LNCAP (cell line): Measurements from ENCODE around the gene RGS19.

ENCODE experiments used
- TF ChIP-seq, protein P1 (sequence below): fragments of 450-650 bp; IDR thresholded peaks from 2 replicates; pipeline ENCODE4 v1.5.1; 2017; ENCODE audit warnings: mild to moderate bottlenecking

Gene RGS19

DNA sequence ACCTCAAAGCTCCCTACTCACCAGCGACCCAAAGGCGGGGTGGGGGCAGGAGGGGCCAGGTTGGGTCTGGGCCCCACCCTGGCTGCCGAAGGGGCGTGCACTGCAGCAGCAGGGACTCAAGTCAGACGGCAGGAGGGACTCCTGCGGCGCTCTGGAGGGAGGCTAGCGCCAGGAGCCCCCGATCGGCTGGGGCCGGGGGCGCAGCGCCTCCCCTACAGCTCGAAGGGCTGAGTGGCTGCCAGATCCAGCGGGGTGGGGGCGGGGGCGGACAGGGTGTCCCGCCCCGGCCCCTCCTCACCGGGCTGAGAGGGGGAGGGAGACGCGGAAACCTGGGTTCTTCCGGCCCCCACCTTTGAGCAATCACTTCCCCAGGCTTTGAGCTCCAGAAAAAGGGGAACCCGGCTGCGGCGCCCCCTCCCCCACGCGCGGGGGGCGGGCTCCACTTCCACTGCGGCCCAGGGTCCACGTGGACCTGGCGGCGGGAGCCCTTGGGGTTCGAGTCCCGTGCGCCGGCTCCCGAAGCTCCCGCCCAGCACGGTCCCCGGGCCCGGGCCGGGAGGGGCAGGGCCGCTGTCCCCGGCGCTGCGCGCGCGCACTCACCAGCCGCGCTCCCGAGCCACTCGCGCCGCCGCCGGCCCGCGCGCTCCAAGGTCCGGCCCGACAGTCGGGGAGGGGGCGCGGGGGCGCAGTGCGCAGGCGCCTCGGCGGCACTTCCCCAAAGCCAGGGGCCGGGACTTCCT lies at the start of gene RGS19:
RGS19 (minus strand) TSS at position 246 of the 740 bp plus-strand sequence. CDS start 2,632 bp downstream, outside the sequence.
- TF ChIP-seq, protein P1, sequence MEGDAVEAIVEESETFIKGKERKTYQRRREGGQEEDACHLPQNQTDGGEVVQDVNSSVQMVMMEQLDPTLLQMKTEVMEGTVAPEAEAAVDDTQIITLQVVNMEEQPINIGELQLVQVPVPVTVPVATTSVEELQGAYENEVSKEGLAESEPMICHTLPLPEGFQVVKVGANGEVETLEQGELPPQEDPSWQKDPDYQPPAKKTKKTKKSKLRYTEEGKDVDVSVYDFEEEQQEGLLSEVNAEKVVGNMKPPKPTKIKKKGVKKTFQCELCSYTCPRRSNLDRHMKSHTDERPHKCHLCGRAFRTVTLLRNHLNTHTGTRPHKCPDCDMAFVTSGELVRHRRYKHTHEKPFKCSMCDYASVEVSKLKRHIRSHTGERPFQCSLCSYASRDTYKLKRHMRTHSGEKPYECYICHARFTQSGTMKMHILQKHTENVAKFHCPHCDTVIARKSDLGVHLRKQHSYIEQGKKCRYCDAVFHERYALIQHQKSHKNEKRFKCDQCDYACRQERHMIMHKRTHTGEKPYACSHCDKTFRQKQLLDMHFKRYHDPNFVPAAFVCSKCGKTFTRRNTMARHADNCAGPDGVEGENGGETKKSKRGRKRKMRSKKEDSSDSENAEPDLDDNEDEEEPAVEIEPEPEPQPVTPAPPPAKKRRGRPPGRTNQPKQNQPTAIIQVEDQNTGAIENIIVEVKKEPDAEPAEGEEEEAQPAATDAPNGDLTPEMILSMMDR, result no peak

DNA sequence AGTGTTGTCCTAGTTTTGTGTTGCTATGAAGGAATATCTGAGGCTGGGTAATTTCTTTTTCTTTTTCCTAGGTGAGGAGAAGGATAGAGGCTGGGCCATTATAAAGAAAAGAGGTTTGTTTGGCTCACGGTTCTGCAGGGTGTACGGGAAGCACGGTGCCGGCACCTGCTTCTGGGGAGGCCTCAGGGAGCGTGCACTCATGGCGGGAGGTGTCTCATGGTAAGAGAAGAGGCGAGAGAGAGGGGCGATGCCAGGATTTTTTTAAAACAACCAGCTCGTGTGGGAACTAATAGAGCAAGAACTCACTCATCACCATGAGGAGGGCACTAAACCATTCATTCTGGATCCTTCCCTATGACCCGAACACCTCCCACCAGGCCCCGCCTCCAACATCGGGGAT lies 42.3 kb upstream of the RGS19 start:
- TF ChIP-seq, protein P1, result no peak

DNA sequence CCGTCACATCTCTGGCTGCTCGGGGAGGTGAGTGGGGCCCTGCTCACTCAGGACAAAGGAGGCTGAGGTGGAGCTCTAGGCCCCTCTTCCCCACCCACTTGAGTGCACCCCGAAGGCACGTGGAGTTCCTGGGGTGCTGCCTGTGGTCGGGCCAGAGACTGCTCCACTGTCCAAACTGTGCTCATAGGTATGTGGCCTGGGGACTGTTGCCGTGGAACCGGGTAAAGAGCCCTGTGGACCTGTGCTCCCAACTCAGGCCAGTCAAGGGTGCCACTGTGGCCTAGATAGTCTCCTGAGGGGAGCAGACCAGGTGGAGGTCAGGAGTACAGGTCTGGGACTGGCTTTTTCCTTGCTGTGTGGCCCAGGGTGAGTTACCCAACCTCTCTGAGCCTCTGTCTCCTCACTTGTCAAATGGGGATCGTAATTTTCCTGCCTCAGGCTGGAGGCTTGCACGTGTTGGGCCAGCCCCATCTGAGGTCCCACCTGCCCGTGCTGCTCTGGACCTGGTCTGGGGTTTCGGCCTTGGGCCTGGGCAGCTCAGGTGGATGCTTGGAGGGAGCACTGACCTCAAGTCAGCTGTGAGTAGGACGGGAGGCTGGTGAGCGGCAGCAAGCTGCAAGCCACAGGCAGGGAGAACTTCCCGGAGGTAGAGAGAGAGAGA lies 40.5 kb upstream of the RGS19 start:
- TF ChIP-seq, protein P1, result no peak

DNA sequence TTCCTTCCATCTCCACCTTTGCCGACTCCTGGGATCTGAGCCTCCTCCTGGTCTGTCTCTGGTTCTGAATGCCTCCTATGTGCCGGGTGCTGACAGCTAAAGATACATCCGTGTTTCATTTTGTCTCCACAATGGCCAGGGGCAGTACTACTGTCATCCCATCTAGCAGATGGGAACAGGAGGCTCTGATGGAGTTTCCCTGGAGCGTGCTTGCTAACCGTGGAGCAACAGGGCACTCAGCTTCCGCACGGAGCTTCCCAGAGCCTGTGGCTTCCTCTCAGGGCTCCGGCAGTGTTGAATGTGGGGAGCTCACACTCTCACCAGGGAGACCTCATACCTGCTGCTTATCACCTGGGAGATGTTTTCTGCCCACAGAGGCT lies 40.0 kb upstream of the RGS19 start:
- TF ChIP-seq, protein P1, result no peak

GRCh38 chr20:64116541-64117431 lies 37.5 kb upstream of the RGS19 start:
- TF ChIP-seq, protein P1, result no peak

GRCh38 chr20:64116016-64116415 lies 36.7 kb upstream of the RGS19 start:
- TF ChIP-seq, protein P1, result no peak

- TF ChIP-seq, protein P1, result no peak
These were observed 36.0 kb upstream of the RGS19 start for GRCh38 chr20:64115171-64115911.
